ENCODE results near the gene ZSCAN1.
"Not testable (repeated sequence)": the region's sequence is repeated elsewhere in the genome, so short reads cannot be mapped to it uniquely, and the experiment has no call there.

The ZSCAN1 gene

GRCh38 chr19:58033741-58034476, at the start of gene ZSCAN1:
TSS of gene ZSCAN1 (plus strand) at chr19:58034025. CDS start at chr19:58037837, 3,812 bp downstream.
- peak; percentile 49 to 72 (median 55) for DNase-seq

GRCh38 chr19:57992841-57993240, 41.0 kb upstream of the ZSCAN1 start:
- DNase-seq: no peak

- no peak for DNase-seq
Measured at GRCh38 chr19:58000677-58001076, 33.1 kb upstream of the ZSCAN1 start.

- peak in 1 of 3 donors; percentile 10 for DNase-seq
Measured at GRCh38 chr19:58001895-58002369, 31.9 kb upstream of the ZSCAN1 start.

- peak; percentile 88 to 95 (median 93) for DNase-seq
Measured at GRCh38 chr19:58002384-58003173, 31.2 kb upstream of the ZSCAN1 start, which contains the start of gene ZNF606. TSS of gene ZNF606 (minus strand) at chr19:58002820. CDS start at chr19:58001319, 1,501 bp downstream.

- no peak for DNase-seq
Measured at GRCh38 chr19:58003174-58003828, 30.5 kb upstream of the ZSCAN1 start.

- peak in 1 of 3 donors; percentile 14 for DNase-seq
Measured at GRCh38 chr19:58007285-58007684, 26.5 kb upstream of the ZSCAN1 start.

GRCh38 chr19:58008877-58009276, 24.9 kb upstream of the ZSCAN1 start:
- not testable (repeated sequence) for DNase-seq

GRCh38 chr19:58009301-58009665, 24.5 kb upstream of the ZSCAN1 start:
- no peak for DNase-seq

GRCh38 chr19:58009666-58010301, 24.0 kb upstream of the ZSCAN1 start:
- DNase-seq: peak; percentile 72 to 82 (median 75)

GRCh38 chr19:58010507-58010906, 23.3 kb upstream of the ZSCAN1 start:
- DNase-seq: no peak

GRCh38 chr19:58014141-58014540, 19.7 kb upstream of the ZSCAN1 start:
- no peak for DNase-seq

GRCh38 chr19:58020129-58020528, 13.7 kb upstream of the ZSCAN1 start:
- no peak for DNase-seq

GRCh38 chr19:58021541-58022282, 12.1 kb upstream of the ZSCAN1 start:
- peak; percentile 56 to 63 (median 62) for DNase-seq

- DNase-seq: no peak
Measured at GRCh38 chr19:58022283-58022660, 11.6 kb upstream of the ZSCAN1 start.

- DNase-seq: no peak
Measured at GRCh38 chr19:58024661-58025060, 9.2 kb upstream of the ZSCAN1 start.

- no peak for DNase-seq
Measured at GRCh38 chr19:58034477-58034793, 610 bp downstream of the ZSCAN1 start.

GRCh38 chr19:58035863-58036262, 2.0 kb downstream of the ZSCAN1 start:
- no peak for DNase-seq

GRCh38 chr19:58037927-58038687, 4.3 kb downstream of the ZSCAN1 start:
- DNase-seq: no peak

- DNase-seq: no peak
Measured at GRCh38 chr19:58038688-58039204, 4.9 kb downstream of the ZSCAN1 start.
